GM23248 (cell line): ENCODE results near the gene CMIP.

Source experiments
- EZH2 ChIP-seq: fragments of 200-600 bp; sonication (generic); IDR thresholded peaks from 2 replicates; pipeline ENCODE4 v1.6.1; 2018; ENCODE audit warnings: antibody characterized with exemption, mild to moderate bottlenecking; ENCODE audit not compliant: insufficient read depth, poor library complexity, severe bottlenecking
- EZH2phosphoT487 ChIP-seq: fragments of 200-600 bp; sonication (generic); IDR thresholded peaks from 2 replicates; pipeline ENCODE4 v1.6.1; 2018; ENCODE audit warnings: antibody characterized with exemption, moderate library complexity, mild to moderate bottlenecking, low read depth; ENCODE audit not compliant: insufficient read depth

DNA sequence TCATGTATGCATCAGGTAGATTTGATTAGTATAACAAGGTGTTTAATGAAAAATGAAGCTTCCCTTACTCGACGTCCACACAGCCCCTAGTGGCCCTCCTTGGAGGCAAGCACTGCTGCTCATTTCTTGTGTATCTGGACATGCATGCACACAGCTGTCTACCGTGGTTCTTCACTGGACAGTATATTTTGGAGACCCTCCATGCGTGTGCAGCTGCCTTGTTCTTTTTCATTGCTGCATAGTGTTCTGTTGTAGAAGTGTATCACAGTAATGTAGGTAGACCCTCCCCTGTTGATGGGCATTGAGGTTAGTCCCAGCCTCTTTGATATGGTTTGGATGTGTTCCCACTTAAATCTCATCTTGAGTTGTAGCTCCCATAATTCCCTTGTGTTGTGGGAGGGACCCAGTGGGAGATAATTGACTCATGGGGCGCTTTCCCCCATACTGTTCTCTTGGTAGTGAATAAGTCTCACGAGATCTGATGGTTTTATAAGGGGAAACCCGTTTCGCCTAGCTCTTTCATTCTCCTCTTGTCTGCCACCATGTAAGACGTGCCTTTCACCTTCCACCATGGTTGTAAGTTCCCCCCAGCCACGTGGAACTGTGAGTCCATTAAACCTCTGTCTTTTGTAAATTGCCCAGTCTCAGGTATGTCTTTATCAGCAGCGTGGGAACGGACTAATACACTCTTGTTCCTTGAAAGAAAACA is 6.3 kb downstream of the CMIP start:
- no peak for TF ChIP-seq EZH2
- no peak for TF ChIP-seq EZH2phosphoT487
